ENCODE results near the gene NTSR1. TPM values are rescaled to one million over a fixed set of nuclear protein-coding genes. Genes with fewer than 3 reads are reported as not detected.

The NTSR1 gene
- total RNA-seq, 3 donors from 2014 or later (not counting 1 experiment from before 2014, with no cell fraction given) = 0.11 to 0.45 TPM; not detected in 1

DNA sequence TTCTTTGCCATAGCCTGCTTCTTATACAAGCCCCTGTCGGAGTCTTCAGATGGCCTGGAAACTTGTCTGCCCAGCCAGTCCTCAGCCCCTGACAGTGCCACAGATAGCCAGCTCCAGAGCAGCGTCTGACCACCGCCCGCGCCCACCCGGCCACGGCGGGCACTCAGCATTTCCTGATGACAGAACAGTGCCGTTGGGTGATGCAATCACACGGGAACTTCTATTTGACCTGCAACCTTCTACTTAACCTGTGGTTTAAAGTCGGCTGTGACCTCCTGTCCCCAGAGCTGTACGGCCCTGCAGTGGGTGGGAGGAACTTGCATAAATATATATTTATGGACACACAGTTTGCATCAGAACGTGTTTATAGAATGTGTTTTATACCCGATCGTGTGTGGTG, 36.9 kb upstream of the NTSR1 start:
- Histone ChIP-seq H3K27me3 (ENCODE audit: control insufficient read depth, insufficient read depth, low read length) (no peaks in the 10 kb centered on the region), H3K4me1 (ENCODE audit: control insufficient read depth, insufficient read depth, low read length) (peaks cover 8% of the 10 kb centered on the region), H3K4me3 (ENCODE audit: low read length) (no peak overlapping the region), H3K36me3 (ENCODE audit: control insufficient read depth, insufficient read depth, low read length) (no peaks in the 10 kb centered on the region), H3K27ac (ENCODE audit: low read length) (no peak overlapping the region), H3K9me3 (ENCODE audit: control insufficient read depth, insufficient read depth, low read length) (no peaks in the 10 kb centered on the region)
- Mint-ChIP-seq H3K4me1 (no peaks in the 10 kb centered on the region), H3K4me3 (no peak overlapping the region), H3K27me3 (ENCODE audit: low read depth in 2 of 2) (no peaks in the 10 kb centered on the region), H3K27ac (no peak overlapping the region), H3K36me3 (no peaks in the 10 kb centered on the region), H3K9me3 (no peaks in the 10 kb centered on the region)
- intact Hi-C loops (cut with micrococcal nuclease) = no loop called here
- no peak for DNase-seq
- peak in 1 of 3 donors; percentile 37 for ATAC-seq
- WGBS (ENCODE audit: insufficient coverage) = 79% methylated on average over 15 of the region's 15 CpGs
- TF ChIP-seq, protein P1, sequence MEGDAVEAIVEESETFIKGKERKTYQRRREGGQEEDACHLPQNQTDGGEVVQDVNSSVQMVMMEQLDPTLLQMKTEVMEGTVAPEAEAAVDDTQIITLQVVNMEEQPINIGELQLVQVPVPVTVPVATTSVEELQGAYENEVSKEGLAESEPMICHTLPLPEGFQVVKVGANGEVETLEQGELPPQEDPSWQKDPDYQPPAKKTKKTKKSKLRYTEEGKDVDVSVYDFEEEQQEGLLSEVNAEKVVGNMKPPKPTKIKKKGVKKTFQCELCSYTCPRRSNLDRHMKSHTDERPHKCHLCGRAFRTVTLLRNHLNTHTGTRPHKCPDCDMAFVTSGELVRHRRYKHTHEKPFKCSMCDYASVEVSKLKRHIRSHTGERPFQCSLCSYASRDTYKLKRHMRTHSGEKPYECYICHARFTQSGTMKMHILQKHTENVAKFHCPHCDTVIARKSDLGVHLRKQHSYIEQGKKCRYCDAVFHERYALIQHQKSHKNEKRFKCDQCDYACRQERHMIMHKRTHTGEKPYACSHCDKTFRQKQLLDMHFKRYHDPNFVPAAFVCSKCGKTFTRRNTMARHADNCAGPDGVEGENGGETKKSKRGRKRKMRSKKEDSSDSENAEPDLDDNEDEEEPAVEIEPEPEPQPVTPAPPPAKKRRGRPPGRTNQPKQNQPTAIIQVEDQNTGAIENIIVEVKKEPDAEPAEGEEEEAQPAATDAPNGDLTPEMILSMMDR (IDR thresholded peaks at IDR 0.05) = no peak

DNA sequence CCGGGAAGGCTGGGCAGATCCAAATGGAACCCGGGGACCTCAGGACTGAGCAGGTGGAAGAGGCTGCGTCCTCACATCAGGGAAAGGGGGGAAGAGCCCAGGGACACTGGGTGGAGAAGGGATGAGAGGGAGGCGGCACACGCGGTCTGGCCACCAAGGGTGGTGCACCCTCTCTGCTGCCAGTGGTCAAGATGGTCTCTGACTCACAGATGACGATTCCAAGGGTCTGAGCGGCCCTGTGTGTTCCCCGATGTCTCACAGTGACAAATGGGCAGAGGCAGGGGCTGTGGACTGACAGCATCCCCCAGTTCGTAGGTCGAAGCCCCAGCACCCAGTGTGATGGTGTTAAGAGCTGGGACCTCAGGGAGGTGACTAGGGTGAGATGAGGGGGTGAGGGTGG, 34.3 kb upstream of the NTSR1 start:
- no peak for DNase-seq
- Mint-ChIP-seq H3K4me3 (no peak overlapping the region), H3K36me3 (no peaks in the 10 kb centered on the region), H3K27ac (no peak overlapping the region), H3K9me3 (no peaks in the 10 kb centered on the region), H3K27me3 (ENCODE audit: low read depth in 2 of 2) (no peaks in the 10 kb centered on the region), H3K4me1 (peaks cover 6 to 8% of the 10 kb centered on the region in 2 donors)
- Histone ChIP-seq H3K4me1 (ENCODE audit: control insufficient read depth, insufficient read depth, low read length) (peaks cover 17% of the 10 kb centered on the region), H3K27me3 (ENCODE audit: control insufficient read depth, insufficient read depth, low read length) (no peaks in the 10 kb centered on the region), H3K4me3 (ENCODE audit: low read length) (no peak overlapping the region), H3K36me3 (ENCODE audit: control insufficient read depth, insufficient read depth, low read length) (no peaks in the 10 kb centered on the region), H3K27ac (ENCODE audit: low read length) (no peak overlapping the region), H3K9me3 (ENCODE audit: control insufficient read depth, insufficient read depth, low read length) (no peaks in the 10 kb centered on the region)
- 94% methylated on average over 11 of the region's 11 CpGs for WGBS (ENCODE audit: insufficient coverage)
- no peak for ATAC-seq
- TF ChIP-seq, protein P1 (IDR thresholded peaks at IDR 0.05) = no peak
- intact Hi-C loops (cut with micrococcal nuclease) = no loop called here

- H3K36me3 ChIP-seq (ENCODE audit: control insufficient read depth, insufficient read depth, low read length) = no peaks in the 10 kb centered on the region
- no peaks in the 10 kb centered on the region for H3K36me3 Mint-ChIP-seq
- WGBS (ENCODE audit: insufficient coverage) = 89% methylated on average over 25 of the region's 25 CpGs
- peak in 1 of 3 donors; percentile 40 for ATAC-seq
- no peak overlapping the region for H3K4me3 Mint-ChIP-seq
- H3K4me3 ChIP-seq (ENCODE audit: low read length) = no peak overlapping the region
- TF ChIP-seq, protein P1 (IDR thresholded peaks at IDR 0.05) = no peak
- H3K27me3 ChIP-seq (ENCODE audit: control insufficient read depth, insufficient read depth, low read length) = no peaks in the 10 kb centered on the region
- no peak overlapping the region for H3K27ac ChIP-seq (ENCODE audit: low read length)
- peaks cover 6 to 8% of the 10 kb centered on the region in 2 donors for H3K4me1 Mint-ChIP-seq
- H3K9me3 Mint-ChIP-seq = no peaks in the 10 kb centered on the region
- H3K27me3 Mint-ChIP-seq (ENCODE audit: low read depth in 2 of 2) = no peaks in the 10 kb centered on the region
- H3K9me3 ChIP-seq (ENCODE audit: control insufficient read depth, insufficient read depth, low read length) = no peaks in the 10 kb centered on the region
- DNase-seq = no peak
- H3K4me1 ChIP-seq (ENCODE audit: control insufficient read depth, insufficient read depth, low read length) = peaks cover 17% of the 10 kb centered on the region
- intact Hi-C loops (cut with micrococcal nuclease) = no loop called here
- no peak overlapping the region for H3K27ac Mint-ChIP-seq
Observed at GRCh38 chr20:62675156-62675876, 33.3 kb upstream of the NTSR1 start.

DNA sequence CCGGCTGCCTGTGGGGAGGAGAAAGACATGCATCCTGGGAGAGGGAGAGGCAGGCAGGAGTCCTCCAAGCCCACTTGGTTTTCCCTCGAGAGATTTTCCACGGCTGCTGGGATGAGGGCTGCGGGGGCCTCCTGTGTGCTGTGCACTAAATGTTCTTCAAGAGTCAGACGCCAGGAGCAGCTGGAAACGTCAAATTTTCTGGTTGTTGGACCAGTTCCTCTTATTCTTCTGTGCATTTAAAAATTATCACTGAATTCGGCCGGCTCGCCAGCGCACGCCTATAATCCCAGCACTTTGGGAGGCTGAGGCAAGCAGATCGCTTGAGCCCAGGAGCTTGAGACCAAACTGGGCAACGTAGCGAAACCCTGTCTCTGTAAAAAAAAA, 32.8 kb upstream of the NTSR1 start:
- Mint-ChIP-seq H3K4me3 (no peak overlapping the region), H3K27me3 (ENCODE audit: low read depth in 2 of 2) (no peaks in the 10 kb centered on the region), H3K9me3 (no peaks in the 10 kb centered on the region), H3K4me1 (peaks cover 6 to 8% of the 10 kb centered on the region in 2 donors), H3K36me3 (no peaks in the 10 kb centered on the region), H3K27ac (no peak overlapping the region)
- Histone ChIP-seq H3K9me3 (ENCODE audit: control insufficient read depth, insufficient read depth, low read length) (no peaks in the 10 kb centered on the region), H3K27me3 (ENCODE audit: control insufficient read depth, insufficient read depth, low read length) (no peaks in the 10 kb centered on the region), H3K4me3 (ENCODE audit: low read length) (no peak overlapping the region), H3K36me3 (ENCODE audit: control insufficient read depth, insufficient read depth, low read length) (no peaks in the 10 kb centered on the region), H3K27ac (ENCODE audit: low read length) (no peak overlapping the region), H3K4me1 (ENCODE audit: control insufficient read depth, insufficient read depth, low read length) (peaks cover 17% of the 10 kb centered on the region)
- TF ChIP-seq, protein P1 (IDR thresholded peaks at IDR 0.05) = no peak
- no peak for ATAC-seq
- intact Hi-C loops (cut with micrococcal nuclease) = no loop called here
- DNase-seq = no peak
- 92% methylated on average over 14 of the region's 14 CpGs for WGBS (ENCODE audit: insufficient coverage)

Measured in natural killer cell (primary cell).